PC-9 (cell line): Measurements from ENCODE around the gene PPM1H.

Experiments used
- EZH2 ChIP-seq: fragments of 200-600 bp; sonication (generic); IDR thresholded peaks from 2 replicates; pipeline ENCODE4 v1.8.0; 2017; ENCODE audit warnings: antibody characterized with exemption, low read depth
- TF ChIP-seq, protein P1 (sequence below): fragments of 200-600 bp; sonication (generic); conservative IDR thresholded peaks from 2 replicates; pipeline ENCODE4 v1.6.1; 2017; ENCODE audit warnings: mixed run types, antibody characterized with exemption, mild to moderate bottlenecking, moderate library complexity

GRCh38 chr12:62686938-62687337 lies 248.0 kb downstream of the PPM1H start:
- TF ChIP-seq, protein P1, sequence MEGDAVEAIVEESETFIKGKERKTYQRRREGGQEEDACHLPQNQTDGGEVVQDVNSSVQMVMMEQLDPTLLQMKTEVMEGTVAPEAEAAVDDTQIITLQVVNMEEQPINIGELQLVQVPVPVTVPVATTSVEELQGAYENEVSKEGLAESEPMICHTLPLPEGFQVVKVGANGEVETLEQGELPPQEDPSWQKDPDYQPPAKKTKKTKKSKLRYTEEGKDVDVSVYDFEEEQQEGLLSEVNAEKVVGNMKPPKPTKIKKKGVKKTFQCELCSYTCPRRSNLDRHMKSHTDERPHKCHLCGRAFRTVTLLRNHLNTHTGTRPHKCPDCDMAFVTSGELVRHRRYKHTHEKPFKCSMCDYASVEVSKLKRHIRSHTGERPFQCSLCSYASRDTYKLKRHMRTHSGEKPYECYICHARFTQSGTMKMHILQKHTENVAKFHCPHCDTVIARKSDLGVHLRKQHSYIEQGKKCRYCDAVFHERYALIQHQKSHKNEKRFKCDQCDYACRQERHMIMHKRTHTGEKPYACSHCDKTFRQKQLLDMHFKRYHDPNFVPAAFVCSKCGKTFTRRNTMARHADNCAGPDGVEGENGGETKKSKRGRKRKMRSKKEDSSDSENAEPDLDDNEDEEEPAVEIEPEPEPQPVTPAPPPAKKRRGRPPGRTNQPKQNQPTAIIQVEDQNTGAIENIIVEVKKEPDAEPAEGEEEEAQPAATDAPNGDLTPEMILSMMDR = no peak
- TF ChIP-seq EZH2 = no peak
